ENCODE measurements around the gene SIGLEC1.

Gene SIGLEC1

DNA sequence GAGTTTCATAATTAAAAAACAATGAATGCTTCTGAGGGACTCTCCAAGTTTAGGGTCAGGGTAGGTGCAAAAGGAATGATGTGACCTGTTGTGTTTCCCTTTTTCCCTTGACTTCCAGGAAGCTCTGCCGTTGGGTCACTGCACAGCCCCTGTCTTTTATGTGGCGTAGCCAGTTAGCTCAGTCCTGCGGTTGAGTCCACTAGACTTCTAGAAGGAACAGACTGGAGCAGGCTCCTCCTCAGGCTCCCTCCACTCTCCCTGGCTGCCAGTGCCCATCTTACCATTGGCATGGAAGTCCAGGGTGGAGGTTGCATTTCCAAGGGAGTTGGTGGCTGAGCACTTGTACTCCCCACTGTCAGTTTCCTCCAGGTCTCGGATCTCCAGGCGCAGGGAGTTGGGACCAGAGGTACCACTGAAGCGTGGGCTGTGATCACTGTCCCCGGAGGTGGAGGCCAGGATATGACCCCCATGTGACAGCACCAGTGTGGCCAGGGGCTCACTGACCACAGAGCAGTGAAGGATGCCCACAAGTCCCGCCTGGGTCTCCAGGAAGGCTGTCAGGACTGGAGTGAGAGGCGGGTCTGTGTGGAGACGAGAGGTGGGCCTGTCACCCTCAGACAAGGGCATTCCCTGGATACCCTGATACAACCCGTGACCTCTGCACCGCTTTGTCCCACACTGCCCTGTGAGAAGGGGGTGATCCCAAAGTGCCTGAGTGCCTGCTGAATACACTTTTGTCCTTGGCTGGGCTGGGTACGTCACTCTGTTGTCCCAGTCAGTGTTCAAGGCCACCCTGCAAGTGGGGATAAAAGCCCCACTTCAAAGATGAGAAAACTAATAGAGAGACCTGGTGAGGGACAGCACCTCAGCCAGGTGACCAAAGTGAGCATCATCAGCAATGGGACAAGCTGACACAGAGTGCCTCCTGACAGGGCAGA lies 11.1 kb downstream of the SIGLEC1 start:
- DNase-seq (ENCODE audit: low spot score): no peak

- DNase-seq (ENCODE audit: low spot score): no peak
Measured at GRCh38 chr20:3699037-3699436, 13.4 kb downstream of the SIGLEC1 start.

GRCh38 chr20:3698591-3699001 lies 13.8 kb downstream of the SIGLEC1 start:
- no peak for DNase-seq (ENCODE audit: low spot score)

DNA sequence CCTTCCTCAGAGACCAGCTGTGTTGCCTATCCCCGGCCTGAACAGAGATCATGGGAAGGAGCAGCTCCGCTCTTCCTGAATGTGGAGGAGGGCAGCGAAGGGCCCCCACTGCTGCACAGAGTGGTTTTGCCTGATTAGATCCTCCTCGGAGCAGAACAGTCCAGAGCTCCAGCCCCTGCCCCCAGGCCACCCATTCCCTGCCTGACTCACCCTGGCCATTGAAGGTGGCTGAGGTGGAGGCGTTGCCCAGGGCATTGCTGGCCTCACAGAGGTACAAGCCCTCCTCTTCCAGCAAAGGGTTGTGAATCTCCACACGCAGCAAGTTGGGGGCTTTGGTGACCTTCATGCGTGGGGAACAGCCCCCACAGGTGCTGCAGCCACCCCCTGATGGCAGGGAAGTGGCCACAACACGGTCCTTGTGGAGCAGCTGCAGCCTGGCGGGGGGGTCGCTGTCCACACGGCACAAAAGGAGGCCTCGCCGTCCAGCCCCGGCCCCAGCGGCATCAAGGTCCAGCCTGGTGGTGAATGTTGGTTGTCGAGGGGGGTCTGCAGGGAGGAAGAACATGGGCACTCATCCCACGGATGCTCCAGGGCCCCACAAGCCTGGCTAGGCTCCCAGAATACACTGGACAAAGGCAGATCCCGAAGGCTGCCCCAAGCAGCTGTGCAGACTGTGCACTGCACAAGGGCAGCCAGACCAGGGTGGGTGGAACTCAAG lies 14.7 kb downstream of the SIGLEC1 start:
- no peak for DNase-seq (ENCODE audit: low spot score)

DNA sequence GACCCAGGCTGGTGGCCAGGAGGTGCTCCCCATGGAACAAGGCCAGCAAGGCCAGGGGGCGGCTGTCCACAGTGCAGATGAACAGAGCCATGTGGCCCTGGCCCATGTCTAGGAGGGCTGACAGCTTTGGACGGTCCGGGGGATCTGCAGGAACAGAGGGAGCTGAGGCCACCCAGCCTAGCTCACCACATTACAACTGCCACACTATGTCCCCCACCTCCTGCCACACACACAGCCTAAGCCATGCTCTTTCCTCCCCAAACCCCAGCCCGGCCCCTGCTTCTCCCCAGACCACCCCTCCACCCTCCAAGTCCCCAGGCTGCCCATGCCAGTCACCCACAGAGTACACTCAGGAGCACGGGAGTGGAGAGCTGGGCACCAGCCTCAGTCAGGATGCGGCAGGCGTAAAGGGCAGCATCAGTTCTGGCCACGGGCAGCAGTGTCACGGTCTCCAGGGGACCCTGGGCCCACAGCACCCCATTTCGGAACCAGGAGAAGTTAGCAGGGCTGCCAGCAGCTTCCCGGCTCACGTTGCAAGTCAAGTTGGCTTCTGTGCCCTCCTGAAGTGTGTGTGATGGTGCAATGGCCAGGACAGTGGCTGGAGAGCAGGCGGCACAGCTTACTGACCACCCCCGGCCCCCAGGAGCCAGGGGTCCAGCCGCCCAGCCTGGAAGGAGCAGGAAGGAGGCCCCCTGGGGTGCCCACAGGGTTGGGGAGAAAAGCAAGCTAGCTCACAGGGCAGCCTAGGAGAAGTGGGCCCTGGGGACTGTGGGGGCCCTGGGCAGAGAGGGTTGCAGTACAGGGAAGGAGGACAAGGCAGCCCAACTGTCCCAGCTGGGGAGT lies 15.4 kb downstream of the SIGLEC1 start:
- no peak for DNase-seq (ENCODE audit: low spot score)

DNA sequence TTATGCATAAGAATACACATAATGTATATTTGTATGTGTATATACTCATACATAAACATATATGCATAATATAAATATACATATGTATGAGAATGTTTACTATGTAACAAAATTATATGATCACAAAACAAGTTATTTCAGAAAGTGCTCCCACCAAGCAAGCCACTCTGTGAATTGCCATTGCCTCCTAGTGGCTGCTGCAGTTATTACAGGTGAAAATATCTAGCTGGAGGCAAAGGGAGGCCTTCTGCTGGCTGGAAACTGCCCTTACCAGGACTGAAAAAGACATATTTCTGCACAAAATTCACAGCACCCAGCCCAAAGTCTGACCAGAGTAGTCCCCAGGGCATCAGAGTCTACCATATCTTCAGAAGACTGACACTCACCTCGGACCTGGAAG lies 16.2 kb downstream of the SIGLEC1 start:
- DNase-seq (ENCODE audit: low spot score): no peak

DNA sequence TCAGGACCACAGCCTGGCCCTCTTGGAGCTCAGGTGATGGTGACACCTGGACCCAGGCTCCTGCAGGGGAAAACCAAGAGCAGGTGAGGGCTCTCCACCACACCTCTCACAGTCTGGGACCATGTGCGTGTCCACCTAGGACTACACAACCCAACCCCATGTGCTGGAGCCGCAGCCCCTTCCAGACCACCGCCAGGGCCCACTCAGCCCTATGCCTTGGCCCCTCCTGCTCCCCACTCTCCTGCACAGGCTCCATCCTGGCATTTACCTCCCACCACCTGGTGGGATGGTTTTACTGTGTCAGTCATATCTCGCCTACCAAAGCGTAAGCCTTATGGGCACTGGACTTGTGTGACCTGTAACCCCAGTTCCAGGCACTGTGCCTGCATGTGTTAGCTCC lies 17.5 kb downstream of the SIGLEC1 start:
- no peak for DNase-seq (ENCODE audit: low spot score)

DNA sequence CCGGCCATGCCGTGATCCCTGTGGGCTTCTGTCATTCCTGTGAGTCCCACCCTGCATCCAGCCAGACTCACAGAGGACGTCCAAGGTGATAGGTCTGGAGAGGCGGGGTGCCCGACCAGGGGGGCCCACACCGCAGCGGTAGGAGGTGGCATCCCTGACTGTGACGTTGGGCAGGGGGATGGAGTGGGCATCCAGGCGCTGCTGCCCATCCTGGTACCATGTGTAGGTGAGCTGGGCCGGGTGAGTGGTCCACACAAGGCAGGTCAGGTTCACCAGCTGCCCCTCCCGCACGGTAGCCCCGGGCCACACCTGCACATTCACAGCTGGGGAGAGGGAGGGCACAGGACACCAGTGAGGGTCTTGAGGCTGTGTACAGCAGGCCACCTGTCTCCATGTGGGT lies 19.0 kb downstream of the SIGLEC1 start:
- no peak for DNase-seq (ENCODE audit: low spot score)

DNA sequence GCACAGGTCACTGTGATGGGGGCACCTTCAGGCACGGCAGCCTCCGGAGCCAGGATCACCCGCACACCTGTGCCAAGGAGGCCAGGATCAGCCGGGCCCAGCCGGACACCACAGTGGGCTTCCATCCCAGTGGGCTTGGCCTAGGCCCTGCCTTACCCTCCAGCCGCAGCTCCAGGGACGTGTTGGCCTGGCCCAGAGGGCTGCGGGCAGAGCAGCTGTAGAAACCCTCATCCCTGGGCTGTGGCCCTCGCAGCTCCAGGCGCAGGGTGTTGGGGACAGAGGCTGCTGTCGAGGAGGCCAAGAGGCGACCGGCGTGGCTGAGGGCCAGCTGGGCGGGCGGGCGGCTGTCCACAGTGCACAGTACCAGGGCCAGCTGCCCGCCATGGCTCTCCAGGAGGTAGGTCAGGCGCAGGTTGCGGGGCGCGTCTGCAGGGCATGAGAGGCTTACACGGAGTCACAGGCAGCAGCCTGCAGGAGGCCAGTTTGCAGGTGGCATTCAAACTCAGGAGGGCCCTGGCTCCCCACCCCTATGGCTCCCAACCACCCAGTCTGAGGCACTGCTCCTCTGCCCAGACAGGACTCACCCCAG lies 19.6 kb downstream of the SIGLEC1 start:
- no peak for DNase-seq (ENCODE audit: low spot score)

DNA sequence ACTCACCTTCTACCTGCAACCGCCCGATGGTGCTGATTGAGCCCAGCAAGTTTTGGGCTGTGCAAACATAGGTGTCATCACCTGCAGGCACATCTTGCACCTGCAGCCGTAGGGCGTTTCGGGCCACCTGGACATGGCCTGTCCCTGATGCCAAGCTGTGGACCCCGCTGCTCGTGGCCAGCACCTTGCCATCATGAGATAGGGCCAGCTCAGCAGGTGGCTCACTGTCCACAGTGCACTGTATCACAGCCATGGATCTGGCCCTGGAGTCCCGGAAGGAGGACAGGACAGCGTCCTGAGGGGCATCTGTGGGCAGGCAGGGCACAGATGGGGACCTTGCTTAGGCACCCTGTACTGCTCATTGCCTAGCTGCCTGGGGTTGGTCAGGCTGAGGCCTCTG lies 20.5 kb downstream of the SIGLEC1 start:
- DNase-seq (ENCODE audit: low spot score): no peak

- DNase-seq (ENCODE audit: low spot score): no peak
Measured at GRCh38 chr20:3691306-3691705, 21.1 kb downstream of the SIGLEC1 start.

DNA sequence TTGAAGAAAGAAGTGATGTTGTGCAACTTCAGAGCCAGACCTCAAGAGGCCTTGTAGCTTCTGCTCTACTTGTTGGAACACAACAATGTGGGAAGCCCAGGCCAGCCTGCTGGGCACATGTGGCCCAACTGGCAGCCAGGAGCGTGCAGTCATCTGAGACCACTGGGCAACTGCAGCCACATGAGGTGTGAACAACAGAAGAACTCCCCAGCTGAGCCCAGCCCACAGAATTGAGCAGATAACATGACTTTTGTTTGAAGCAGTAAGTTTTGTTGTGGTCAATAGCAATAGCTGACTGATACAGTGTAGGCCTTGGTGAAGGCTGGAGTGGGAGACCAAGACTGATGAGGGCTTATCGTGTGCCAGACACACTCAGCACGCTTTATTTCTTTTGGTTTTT lies 22.0 kb downstream of the SIGLEC1 start:
- DNase-seq (ENCODE audit: low spot score): no peak

DNA sequence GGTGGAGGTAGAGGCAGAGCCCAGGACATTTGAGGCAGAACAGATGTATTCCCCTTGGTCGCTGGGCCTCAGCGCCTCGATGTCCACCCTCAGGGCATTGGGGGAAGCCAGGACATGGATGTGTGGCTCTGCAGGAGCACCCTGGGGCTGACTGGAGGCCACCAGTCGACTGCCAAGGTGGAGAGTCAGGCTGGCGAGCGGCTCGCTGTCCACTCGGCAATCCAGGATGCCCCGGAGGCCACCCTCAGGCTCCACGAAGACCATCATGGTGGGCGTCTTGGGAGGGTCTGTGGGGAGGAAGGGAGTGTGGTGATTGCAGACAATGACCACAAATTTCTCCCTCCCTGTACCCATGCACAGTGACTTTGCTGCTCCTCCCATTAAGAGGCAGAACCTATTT lies 22.4 kb downstream of the SIGLEC1 start:
- no peak for DNase-seq (ENCODE audit: low spot score)

GRCh38 chr20:3687655-3688054 lies 24.7 kb downstream of the SIGLEC1 start:
- peak; percentile 58 for DNase-seq (ENCODE audit: low spot score)

DNA sequence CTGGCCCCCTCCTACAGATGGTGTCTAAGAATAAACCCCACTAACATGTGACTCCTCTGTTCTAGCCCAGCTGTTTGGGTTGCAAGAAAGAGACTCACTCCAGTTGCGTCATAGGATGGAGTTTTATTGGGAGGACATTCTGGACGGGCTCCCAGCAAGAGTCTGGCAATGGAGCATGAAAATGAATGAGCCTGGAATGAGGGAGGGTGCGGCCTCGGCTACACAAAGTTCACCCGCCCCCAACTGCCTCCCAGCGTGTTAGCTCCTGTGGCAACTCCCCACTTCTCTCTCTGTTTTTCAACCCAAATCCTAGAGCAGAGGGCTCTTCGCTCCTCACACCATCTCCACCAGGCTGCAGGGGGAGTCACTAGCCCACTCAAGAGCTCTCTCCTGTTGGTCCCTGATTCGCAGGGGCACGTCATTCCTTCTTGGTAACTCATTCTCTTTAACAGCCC lies 25.5 kb downstream of the SIGLEC1 start:
- DNase-seq (ENCODE audit: low spot score): no peak

- DNase-seq (ENCODE audit: low spot score): no peak
Measured at GRCh38 chr20:3686421-3686820, 26.0 kb downstream of the SIGLEC1 start.

DNA sequence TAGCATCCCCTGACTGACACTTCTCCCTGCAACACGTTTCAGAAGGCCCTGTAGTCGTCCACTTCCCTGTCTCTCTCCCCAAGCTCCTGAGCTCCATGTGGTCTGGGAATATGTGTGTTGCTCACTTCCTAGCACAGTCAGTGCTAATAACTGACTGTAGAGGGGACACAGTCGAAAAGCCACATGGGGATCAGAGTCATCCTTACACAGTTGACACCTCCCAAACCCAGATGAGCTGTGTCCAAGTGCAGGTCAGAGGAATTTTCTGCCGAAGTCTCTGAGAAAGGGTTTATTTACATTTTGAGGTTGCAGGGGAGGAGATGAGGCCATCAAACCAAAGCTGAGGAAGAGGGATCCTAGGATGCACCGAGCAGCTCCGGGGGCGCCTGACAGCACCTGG lies 27.1 kb downstream of the SIGLEC1 start:
- no peak for DNase-seq (ENCODE audit: low spot score)

GRCh38 chr20:3681931-3682781 lies 30.2 kb downstream of the SIGLEC1 start, which contains the start of gene ADAM33:
ADAM33 (minus strand) TSS chr20:3682010; CDS start chr20:3682004, 6 bp downstream.
- no peak for DNase-seq (ENCODE audit: low spot score)

DNA sequence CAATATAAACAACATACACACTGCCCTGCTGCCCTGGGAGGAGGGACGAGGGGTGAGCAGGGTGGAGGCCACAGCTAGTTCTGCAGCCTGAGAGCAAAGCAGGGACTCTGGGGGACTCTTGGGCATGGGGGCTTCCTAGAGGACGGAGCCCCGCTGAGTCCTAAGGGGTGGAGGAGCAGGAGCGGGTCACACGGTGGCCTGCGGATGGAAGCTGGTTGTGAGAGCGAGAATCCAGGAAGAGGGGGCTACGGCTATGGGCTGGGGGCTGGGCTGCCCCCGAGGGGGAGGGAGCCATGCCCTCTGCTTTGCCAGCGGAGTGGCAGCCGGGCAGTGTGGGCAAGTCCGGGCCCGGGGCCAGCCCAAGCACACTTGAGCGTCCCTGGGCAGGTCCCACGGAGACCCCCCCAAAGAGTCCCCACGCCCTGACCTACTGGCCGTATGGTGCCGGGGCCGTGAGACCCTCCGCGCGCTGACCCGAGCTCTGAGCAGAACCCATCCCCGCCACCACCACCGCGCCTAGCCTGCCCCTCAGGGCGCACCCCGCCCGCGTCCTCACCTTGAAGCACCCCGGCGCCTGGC lies 31.0 kb downstream of the SIGLEC1 start:
- no peak for DNase-seq (ENCODE audit: low spot score)

- no peak for DNase-seq (ENCODE audit: low spot score)
Measured at GRCh38 chr20:3680701-3681351, 31.6 kb downstream of the SIGLEC1 start.

Data from COLO829 (cell line).